ENCODE results near the gene CYBC1.

GRCh38 chr17:82424863-82425159 is 25.7 kb downstream of the CYBC1 start:
- TF ChIP-seq CTCF (IDR thresholded peaks at IDR 0.05) (peak; percentile 8; the same call in 1 of the 2 replicates), ZFX (IDR thresholded peaks at IDR 0.05; ENCODE audit: borderline replicate concordance) (no peak)
